ENCODE data around the gene SLC35G6. TPM values are rescaled to one million over a fixed set of nuclear protein-coding genes. Genes with fewer than 3 reads are reported as not detected.

SLC35G6 gene
- total and polyA plus RNA-seq, 2 of the 13 experiments (the other 11 are each of a cell fraction or from before 2014, with no cell fraction given), result 0.07 TPM; not detected in 1

DNA sequence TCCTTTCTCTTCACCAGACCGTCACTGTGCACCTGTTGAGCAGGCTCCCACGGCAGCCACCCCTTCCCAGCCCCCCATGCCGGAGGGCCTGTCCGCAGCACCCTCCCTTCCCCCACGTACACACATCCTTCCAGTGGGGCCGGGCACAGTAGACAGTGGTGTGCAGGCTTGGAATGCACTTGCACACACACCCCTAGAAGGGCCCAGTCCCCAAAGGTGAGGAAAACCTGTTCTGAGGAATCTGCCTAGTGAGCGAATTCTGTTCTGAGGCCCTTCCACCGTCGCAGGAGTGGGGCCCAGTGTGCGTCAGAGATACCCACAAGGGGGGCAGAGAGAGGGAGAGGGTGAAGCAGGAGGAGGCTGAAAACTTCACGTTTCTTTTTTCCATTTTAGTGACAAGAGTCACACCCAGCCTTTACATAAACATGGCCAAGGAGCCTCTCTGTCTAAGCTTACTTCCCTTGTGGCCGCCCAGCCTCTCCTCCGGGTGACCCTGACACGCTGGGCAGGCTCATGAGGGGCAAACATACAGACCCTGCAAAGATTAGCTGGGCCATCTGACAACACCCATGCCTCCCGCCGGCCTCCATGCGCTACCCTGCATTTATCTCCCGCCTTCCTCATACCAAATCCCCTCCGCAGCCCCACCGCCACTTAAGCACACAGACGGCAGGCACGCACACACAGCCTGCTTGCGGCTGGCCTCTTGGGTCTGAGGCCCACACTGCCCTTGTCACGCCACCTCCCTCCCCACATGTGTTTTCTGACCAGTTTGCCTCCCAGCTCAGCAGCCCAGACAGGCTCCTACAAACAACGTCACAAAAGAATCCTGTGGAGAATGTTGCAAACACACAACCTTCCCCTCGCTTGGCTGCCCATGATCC lies 3.6 kb upstream of the SLC35G6 start (continued):
- peak; percentile 9; the same call in 1 of the 2 replicates for TF ChIP-seq MAFF (IDR thresholded peaks at IDR 0.05; ENCODE audit: low read depth, low read length)
- TF ChIP-seq PLRG1 (conservative IDR thresholded peaks at IDR 0.05), result no peak
- TF ChIP-seq SOX13 (IDR thresholded peaks at IDR 0.05), result no peak
- TF ChIP-seq SOX13 (CRISPR knock-in tag; conservative IDR thresholded peaks at IDR 0.05 in 1 of 2, IDR thresholded peaks at IDR 0.05 in 1 of 2), result no peak
- TF ChIP-seq CHD2 (IDR thresholded peaks at IDR 0.05; ENCODE audit: low read depth, low read length), result no peak
- TF ChIP-seq, protein P1, sequence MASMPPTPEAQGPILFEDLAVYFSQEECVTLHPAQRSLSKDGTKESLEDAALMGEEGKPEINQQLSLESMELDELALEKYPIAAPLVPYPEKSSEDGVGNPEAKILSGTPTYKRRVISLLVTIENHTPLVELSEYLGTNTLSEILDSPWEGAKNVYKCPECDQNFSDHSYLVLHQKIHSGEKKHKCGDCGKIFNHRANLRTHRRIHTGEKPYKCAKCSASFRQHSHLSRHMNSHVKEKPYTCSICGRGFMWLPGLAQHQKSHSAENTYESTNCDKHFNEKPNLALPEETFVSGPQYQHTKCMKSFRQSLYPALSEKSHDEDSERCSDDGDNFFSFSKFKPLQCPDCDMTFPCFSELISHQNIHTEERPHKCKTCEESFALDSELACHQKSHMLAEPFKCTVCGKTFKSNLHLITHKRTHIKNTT (CRISPR knock-in tag; IDR thresholded peaks at IDR 0.05), result no peak
- TF ChIP-seq, protein P2, sequence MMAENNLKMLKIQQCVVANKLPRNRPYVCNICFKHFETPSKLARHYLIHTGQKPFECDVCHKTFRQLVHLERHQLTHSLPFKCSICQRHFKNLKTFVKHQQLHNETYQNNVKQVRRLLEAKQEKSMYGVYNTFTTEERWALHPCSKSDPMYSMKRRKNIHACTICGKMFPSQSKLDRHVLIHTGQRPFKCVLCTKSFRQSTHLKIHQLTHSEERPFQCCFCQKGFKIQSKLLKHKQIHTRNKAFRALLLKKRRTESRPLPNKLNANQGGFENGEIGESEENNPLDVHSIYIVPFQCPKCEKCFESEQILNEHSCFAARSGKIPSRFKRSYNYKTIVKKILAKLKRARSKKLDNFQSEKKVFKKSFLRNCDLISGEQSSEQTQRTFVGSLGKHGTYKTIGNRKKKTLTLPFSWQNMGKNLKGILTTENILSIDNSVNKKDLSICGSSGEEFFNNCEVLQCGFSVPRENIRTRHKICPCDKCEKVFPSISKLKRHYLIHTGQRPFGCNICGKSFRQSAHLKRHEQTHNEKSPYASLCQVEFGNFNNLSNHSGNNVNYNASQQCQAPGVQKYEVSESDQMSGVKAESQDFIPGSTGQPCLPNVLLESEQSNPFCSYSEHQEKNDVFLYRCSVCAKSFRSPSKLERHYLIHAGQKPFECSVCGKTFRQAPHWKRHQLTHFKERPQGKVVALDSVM (CRISPR knock-in tag; IDR thresholded peaks at IDR 0.05), result peak; percentile 34; the same call in 1 of the 2 replicates
- peak; percentile 56 for TF ChIP-seq SKI (IDR thresholded peaks at IDR 0.05; ENCODE audit: partially characterized antibody)
- no peak for TF ChIP-seq ZSCAN29 (CRISPR knock-in tag; conservative IDR thresholded peaks at IDR 0.05)
- no peak for TF ChIP-seq SRSF1 (optimal IDR thresholded peaks at IDR 0.05; ENCODE audit: low read depth, low read length)
- TF ChIP-seq ZBTB38 (CRISPR knock-in tag; IDR thresholded peaks at IDR 0.05), result peak; percentile 41; the same call in 1 of the 2 replicates
- no peak for TF ChIP-seq SP1 (IDR thresholded peaks at IDR 0.05)
- TF ChIP-seq SP1 (CRISPR knock-in tag; IDR thresholded peaks at IDR 0.05), result no peak
- TF ChIP-seq, protein P3, sequence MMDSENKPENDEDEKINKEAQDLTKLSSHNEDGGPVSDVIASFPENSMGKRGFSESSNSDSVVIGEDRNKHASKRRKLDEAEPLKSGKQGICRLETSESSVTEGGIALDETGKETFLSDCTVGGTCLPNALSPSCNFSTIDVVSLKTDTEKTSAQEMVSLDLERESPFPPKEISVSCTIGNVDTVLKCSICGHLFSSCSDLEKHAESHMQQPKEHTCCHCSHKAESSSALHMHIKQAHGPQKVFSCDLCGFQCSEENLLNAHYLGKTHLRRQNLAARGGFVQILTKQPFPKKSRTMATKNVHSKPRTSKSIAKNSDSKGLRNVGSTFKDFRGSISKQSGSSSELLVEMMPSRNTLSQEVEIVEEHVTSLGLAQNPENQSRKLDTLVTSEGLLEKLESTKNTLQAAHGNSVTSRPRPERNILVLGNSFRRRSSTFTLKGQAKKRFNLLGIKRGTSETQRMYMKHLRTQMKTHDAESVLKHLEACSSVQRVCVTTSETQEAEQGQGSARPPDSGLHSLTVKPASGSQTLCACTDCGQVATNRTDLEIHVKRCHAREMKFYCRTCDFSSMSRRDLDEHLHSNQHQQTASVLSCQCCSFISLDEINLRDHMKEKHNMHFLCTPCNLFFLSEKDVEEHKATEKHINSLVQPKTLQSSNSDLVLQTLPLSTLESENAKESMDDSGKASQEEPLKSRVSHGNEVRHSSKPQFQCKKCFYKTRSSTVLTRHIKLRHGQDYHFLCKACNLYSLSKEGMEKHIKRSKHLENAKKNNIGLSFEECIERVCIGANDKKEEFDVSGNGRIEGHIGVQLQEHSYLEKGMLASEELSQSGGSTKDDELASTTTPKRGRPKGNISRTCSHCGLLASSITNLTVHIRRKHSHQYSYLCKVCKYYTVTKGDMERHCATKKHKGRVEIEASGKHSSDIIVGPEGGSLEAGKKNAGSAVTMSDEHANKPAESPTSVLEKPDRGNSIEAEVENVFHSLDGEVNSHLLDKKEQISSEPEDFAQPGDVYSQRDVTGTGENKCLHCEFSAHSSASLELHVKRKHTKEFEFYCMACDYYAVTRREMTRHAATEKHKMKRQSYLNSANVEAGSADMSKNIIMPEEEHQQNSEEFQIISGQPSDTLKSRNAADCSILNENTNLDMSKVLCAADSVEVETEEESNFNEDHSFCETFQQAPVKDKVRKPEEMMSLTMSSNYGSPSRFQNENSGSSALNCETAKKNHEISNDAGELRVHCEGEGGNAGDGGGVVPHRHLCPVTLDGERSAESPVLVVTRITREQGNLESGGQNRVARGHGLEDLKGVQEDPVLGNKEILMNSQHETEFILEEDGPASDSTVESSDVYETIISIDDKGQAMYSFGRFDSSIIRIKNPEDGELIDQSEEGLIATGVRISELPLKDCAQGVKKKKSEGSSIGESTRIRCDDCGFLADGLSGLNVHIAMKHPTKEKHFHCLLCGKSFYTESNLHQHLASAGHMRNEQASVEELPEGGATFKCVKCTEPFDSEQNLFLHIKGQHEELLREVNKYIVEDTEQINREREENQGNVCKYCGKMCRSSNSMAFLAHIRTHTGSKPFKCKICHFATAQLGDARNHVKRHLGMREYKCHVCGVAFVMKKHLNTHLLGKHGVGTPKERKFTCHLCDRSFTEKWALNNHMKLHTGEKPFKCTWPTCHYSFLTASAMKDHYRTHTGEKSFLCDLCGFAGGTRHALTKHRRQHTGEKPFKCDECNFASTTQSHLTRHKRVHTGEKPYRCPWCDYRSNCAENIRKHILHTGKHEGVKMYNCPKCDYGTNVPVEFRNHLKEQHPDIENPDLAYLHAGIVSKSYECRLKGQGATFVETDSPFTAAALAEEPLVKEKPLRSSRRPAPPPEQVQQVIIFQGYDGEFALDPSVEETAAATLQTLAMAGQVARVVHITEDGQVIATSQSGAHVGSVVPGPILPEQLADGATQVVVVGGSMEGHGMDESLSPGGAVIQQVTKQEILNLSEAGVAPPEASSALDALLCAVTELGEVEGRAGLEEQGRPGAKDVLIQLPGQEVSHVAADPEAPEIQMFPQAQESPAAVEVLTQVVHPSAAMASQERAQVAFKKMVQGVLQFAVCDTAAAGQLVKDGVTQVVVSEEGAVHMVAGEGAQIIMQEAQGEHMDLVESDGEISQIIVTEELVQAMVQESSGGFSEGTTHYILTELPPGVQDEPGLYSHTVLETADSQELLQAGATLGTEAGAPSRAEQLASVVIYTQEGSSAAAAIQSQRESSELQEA (CRISPR knock-in tag; IDR thresholded peaks at IDR 0.05; ENCODE audit: not compliant biosample characterization), result no peak
- TF ChIP-seq TEAD3 (CRISPR knock-in tag; optimal IDR thresholded peaks at IDR 0.05; ENCODE audit: borderline replicate concordance), result peak; percentile 36
- no peak for TF ChIP-seq ZNF605 (CRISPR knock-in tag; IDR thresholded peaks at IDR 0.05)
- TF ChIP-seq CENPX (CRISPR knock-in tag; IDR thresholded peaks at IDR 0.05), result no peak
- TF ChIP-seq ZSCAN9 (CRISPR knock-in tag; IDR thresholded peaks at IDR 0.05; ENCODE audit: borderline replicate concordance), result no peak
- TF ChIP-seq ATF1 (CRISPR knock-in tag; IDR thresholded peaks at IDR 0.05), result no peak
- TF ChIP-seq TGIF2 (CRISPR knock-in tag; IDR thresholded peaks at IDR 0.05), result no peak

Data from HepG2 (cell line).